Neuron (in vitro differentiated cells): ENCODE data around the gene SEMA3G.

Source experiments
- H2AFZ ChIP-seq: one replicate; pipeline ENCODE4 v1.6.1; 2013; ENCODE audit warnings: low read depth, mild to moderate bottlenecking, inconsistent platforms, low read length, moderate library complexity
- H3K27me3 ChIP-seq: one replicate; pipeline ENCODE4 v1.6.1; 2013; ENCODE audit warnings: low read length; ENCODE audit not compliant: insufficient read depth
- H3K36me3 ChIP-seq: one replicate; pipeline ENCODE4 v1.6.1; 2013; ENCODE audit warnings: low read length; ENCODE audit not compliant: insufficient read depth
- H3K4me1 ChIP-seq: one replicate; pipeline ENCODE4 v1.6.1; 2013; ENCODE audit warnings: low read length; ENCODE audit not compliant: insufficient read depth
- H3K4me3 ChIP-seq: 2 replicates; pipeline ENCODE4 v1.5.1; 2013; ENCODE audit warnings: mild to moderate bottlenecking, low read length, moderate library complexity
- H3K9me3 ChIP-seq: one replicate; pipeline ENCODE4 v1.6.1; 2013; ENCODE audit warnings: low read length

The SEMA3G gene

DNA sequence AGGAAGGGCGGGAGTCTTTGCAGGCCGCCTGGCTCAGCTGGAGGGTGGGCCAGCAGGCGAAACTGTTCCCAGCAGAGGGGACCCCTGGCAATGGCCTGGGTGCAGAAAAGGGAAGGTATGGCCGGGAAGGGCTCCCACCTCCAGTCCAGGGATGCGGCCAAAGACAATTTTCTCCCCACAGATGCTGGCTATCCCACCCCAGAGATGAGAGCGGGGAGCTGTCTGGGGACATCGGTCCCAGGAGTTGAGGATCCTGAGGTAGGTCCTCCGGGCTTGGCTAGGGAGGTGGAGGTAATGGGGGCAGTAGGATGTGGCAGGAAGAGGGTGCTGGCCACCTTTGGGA lies 1.7 kb downstream of the SEMA3G start:
- no peaks in the 10 kb centered on the region for H3K36me3 ChIP-seq
- no peaks in the 10 kb centered on the region for H3K9me3 ChIP-seq
- H2AFZ ChIP-seq, result no peak overlapping the region
- H3K27me3 ChIP-seq, result peaks cover 14% of the 10 kb centered on the region
- no peaks in the 10 kb centered on the region for H3K4me1 ChIP-seq
- H3K4me3 ChIP-seq, result no peak overlapping the region

DNA sequence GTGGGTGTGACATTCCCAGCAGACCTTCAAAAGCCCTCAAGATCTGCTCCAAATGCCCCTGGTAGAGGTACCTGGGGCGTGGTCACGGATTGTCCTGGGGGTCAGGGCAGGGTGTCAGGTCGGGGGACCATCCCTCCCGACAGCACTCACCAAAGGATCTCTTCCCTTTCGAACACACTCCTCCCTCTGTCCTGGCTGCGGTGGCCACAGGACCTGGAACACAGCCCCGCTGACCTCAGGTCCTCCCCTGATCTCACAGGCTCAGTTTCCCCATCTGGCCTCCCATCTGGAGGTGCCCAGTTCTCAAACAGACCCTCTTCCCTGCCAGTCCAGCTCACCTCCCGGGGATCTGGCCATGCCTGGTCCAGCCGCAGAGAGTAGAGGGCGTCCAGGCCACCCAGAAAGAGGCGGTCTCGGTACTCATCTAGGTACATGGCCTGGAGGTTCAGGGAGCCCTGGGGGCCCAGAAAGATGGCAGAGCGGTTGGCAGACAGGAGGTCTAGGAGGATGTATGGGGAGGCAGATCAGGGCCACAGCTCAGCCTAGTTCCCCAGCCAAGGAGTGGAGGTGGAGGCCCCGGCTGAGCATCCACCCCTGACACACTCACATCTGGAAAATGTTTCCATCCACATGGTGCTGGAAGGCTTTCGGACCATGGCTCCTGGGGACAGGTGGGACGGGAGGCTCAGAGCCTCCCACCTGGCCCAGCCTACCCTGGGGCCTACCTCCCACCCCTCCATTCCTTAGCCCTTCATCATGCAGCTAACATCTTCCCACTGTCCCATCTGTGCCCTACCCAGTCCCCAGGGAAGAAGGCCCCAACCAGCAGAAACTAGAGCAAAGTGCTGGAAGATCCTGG lies 2.3 kb downstream of the SEMA3G start:
- H3K4me3 ChIP-seq, result no peak overlapping the region
- no peak overlapping the region for H2AFZ ChIP-seq
- H3K4me1 ChIP-seq, result no peaks in the 10 kb centered on the region
- no peaks in the 10 kb centered on the region for H3K36me3 ChIP-seq
- no peaks in the 10 kb centered on the region for H3K9me3 ChIP-seq
- H3K27me3 ChIP-seq, result peaks cover 16% of the 10 kb centered on the region

DNA sequence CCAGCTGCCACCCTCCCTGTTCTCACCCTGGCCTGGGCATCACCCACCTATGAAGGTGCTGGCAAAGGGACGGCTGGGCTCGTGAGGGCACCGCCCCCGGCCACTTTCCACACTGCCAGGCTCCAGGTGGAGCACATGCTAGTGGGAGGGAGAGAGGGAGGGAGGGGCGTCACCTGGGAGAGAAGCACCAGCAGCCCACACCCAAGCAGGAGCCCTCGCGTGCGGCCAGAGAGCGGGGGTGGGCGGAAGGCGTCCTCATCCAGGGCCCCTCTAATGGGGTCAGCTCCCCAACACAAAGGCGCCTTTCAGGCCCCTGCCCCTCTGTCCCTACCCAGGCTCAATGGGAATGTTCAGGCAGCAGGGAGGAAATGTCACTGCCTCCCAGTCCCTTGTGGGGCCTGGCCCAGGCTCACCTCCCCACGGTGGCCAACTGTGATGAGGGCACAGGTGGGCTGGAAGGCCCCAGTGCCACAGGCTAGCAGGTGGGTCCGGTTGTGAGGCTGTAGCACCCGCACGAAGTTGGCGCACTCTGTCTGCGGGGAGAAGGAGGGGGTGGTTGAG lies 3.1 kb downstream of the SEMA3G start:
- no peaks in the 10 kb centered on the region for H3K36me3 ChIP-seq
- no peaks in the 10 kb centered on the region for H3K4me1 ChIP-seq
- no peak overlapping the region for H3K4me3 ChIP-seq
- H3K9me3 ChIP-seq, result no peaks in the 10 kb centered on the region
- peaks cover 16% of the 10 kb centered on the region for H3K27me3 ChIP-seq
- H2AFZ ChIP-seq, result no peak overlapping the region

DNA sequence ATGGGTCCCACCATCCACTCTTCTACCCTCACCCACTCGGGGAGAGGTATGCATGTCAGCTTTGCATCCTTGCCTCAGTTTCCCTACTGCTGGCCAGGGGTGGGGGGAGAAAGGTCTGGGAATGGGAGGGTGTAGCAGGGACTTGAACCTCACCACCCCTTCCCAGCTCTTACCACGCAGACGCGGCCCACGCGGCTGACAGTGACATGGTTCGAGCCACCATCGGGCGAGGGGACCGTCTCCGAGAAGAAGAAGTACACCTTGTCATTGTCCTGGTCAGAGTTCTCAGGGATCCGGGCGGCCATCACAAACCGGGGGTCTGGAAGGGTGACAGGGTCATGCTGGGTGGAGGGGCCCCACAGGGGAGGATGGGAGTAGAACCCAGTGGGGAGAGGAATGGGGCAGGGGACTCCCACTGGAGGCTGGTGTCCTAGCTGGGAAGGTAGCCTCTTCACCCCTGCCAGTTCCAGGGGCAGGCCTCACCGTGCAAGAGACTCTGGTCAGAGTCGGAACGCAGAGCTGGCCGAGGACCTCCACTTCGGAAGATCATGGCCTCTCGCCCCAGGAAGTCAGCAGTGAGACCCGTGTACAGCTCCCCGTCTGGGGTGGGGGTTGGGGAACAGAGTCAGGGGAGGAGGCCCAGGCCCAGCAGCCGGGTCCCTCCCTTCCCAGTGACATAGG lies 3.7 kb downstream of the SEMA3G start:
- no peak overlapping the region for H3K4me3 ChIP-seq

DNA sequence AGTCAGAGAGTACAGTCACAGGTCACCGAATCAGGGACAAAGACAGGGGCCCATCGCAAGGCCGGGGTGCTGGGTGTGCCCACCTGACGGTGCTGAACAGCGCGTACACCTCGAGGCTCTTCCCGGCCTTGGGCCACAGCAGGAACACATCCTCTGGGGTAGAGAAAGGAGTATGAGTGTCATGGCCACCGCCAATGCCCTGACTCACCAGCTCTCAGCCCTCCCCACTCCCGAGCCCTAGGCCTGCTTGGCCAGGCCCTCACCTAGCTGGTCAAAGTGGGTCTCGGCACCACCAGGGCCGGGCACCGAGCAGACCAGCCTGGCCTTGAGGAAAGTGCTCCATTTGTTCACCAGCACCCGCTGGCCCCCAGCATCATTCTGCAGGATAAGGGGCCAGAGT lies 4.2 kb downstream of the SEMA3G start:
- Histone ChIP-seq H2AFZ (no peak overlapping the region), H3K4me1 (no peaks in the 10 kb centered on the region), H3K4me3 (no peak overlapping the region), H3K27me3 (peaks cover 16% of the 10 kb centered on the region), H3K36me3 (no peaks in the 10 kb centered on the region), H3K9me3 (no peaks in the 10 kb centered on the region)

More for the DNA sequence above, 3.7 kb downstream of the SEMA3G start:
- Histone ChIP-seq H3K4me1 (no peaks in the 10 kb centered on the region), H3K27me3 (peaks cover 16% of the 10 kb centered on the region), H3K9me3 (no peaks in the 10 kb centered on the region), H3K36me3 (no peaks in the 10 kb centered on the region), H2AFZ (no peak overlapping the region)

DNA sequence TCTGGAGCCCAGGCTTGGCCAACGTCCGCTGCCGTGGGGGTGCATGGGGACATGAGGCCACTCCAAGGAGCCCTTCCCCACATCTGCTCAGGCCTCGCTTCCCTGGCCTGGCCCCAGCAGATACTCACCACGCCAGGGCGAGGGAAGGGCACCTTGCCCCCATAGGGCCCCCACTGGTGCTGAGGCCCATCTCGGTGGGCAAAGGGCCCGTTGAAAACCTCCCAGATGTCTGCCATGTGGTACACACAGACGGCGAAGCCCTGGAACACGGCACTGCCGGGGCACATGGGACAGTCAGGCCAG lies 4.7 kb downstream of the SEMA3G start:
- Histone ChIP-seq H3K36me3 (no peaks in the 10 kb centered on the region), H3K9me3 (no peaks in the 10 kb centered on the region), H3K4me3 (no peak overlapping the region), H3K27me3 (peaks cover 16% of the 10 kb centered on the region), H3K4me1 (no peaks in the 10 kb centered on the region), H2AFZ (no peak overlapping the region)

DNA sequence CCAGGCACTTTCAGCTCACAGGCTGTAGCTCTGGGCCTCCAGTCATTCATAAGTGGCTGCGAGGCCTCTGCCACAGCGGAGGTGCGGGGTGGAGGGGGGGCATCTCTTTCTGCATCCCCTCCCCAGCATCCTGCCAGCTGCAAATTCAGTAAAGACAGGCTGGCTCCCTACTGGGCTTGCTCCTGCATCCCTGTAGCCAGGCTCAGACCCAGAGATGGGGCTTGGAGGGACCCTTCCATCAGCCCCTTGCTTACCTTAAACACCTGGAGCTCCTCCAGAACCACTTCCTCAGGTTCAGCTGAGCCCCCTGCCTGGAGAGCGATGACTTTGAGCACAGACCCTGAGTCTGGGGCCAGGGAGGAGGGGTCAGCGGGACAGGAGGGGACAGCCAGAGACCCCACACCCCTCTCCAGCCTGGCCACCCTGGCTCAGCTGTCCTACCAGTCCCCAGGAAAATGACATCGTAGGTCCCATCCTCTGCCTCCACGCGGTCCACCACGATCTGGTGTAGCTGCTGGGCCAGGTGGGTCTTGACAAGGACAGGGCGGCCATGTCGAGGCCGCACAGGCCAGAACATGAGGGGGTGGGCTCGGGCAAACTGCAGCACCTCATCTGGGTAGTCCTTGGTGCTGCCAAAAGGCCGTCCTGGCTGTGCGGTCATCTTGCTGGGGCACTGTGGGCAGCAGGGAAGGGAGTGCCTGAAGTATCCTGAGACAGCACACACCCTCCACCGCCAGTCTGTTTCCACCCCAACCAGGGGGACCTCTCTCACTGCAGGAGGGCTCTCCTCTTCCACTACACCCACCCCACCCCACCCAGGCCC lies 5.3 kb downstream of the SEMA3G start:
- no peaks in the 10 kb centered on the region for H3K36me3 ChIP-seq
- H3K4me3 ChIP-seq, result no peak overlapping the region
- peaks cover 2% of the 10 kb centered on the region for H3K4me1 ChIP-seq
- H3K27me3 ChIP-seq, result peaks cover 16% of the 10 kb centered on the region
- no peaks in the 10 kb centered on the region for H3K9me3 ChIP-seq
- no peak overlapping the region for H2AFZ ChIP-seq

DNA sequence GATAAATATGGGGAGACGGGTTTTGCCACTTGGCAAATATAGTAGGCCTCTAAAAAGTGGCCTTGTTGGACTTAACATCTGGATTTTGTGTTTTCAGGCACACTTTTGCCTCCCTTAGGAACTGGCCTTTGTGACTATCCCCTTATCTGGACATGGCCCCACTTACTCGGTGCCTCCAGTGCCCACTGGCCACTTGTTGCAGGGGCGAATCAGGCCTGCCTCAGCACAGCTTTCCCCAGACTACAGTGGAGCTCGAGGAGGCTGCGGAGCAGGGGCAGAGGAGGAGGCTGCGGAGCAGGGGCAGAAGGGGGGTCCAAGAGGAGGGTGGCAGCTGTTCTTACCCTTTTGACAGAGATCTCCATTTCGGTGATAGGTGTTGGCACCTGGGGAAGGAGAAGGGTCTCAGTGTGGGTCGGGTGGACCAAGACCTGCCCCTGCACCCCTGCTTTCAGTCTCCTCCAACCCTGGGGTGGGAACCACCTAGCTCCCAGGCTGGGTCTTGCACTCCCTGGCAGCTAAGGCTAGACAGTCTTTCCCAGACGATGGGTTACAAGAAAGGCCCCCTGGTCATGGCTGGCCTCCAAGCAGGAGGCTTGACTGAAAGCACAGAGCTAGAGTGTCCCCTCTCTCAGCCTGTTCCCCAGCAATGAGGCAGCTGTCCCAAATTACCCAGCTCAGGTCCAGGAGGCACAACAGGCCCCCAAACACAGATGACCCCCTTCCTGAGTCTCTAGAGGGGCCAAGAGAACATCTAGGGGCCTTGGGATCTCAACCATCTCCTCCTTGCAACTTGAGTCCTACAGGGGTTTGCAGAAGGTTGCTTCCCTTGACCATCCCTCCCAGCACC lies 6.1 kb downstream of the SEMA3G start:
- H2AFZ ChIP-seq, result no peak overlapping the region
- H3K27me3 ChIP-seq, result peaks cover 7% of the 10 kb centered on the region
- no peaks in the 10 kb centered on the region for H3K9me3 ChIP-seq
- no peak overlapping the region for H3K4me3 ChIP-seq
- peaks cover 6% of the 10 kb centered on the region for H3K4me1 ChIP-seq
- H3K36me3 ChIP-seq, result no peaks in the 10 kb centered on the region

DNA sequence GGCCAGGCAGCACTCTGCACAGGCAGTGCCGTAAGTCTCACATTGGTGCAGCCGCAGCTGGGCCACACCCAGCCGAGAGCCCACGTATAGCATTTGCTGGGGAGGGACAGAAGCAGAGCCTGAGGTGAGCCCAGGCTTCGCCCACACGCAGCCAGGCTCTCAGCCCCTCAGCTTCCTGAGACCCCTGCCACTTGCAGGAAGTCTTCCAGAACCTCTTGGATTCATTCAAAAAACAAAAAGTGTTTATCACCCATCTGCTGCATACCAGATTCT lies 6.9 kb downstream of the SEMA3G start:
- no peaks in the 10 kb centered on the region for H3K9me3 ChIP-seq
- H3K27me3 ChIP-seq, result peaks cover 3% of the 10 kb centered on the region
- no peak overlapping the region for H2AFZ ChIP-seq
- H3K4me1 ChIP-seq, result peaks cover 12% of the 10 kb centered on the region
- no peaks in the 10 kb centered on the region for H3K36me3 ChIP-seq
- H3K4me3 ChIP-seq, result no peak overlapping the region

DNA sequence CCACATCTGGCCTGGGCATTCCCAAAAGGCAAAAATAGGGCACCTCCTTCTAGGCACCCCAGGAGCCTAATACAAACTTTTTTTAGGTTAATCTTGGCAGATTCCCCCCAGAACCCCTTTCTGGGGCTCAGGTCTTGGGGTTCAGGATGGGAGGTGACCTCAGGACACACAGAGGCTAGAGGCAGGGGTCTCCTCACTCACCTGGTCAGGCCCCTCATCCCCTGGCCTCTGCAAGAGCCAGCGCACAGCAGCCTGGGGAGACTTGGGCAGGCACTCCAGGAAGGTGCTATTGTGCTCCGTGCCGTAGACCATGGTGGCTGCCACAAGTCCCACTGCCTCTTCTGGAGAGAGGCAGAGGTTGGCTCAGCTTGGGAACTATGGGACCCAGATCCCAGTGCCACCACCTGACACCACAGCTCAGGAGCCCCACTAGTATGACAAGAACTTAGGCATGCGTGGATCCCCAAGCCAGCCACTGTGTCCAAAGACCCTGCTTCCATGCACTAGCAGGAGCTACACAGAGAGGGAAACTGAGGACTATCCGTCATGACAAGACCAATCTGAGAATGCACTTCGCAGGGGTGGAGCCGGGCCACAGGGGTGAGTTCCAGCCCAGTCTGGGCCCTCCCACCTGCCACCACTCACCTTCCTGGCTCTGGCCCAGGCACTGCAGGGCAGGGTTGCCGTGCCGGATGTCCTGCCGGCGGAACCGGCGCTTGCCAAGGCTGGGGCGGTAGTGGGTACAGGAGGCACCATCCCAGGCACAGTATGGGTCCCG lies 7.4 kb downstream of the SEMA3G start:
- H2AFZ ChIP-seq, result no peak overlapping the region
- H3K27me3 ChIP-seq, result peaks cover 3% of the 10 kb centered on the region
- H3K4me1 ChIP-seq, result peaks cover 18% of the 10 kb centered on the region
- no peak overlapping the region for H3K4me3 ChIP-seq
- H3K9me3 ChIP-seq, result no peaks in the 10 kb centered on the region
- H3K36me3 ChIP-seq, result no peaks in the 10 kb centered on the region

DNA sequence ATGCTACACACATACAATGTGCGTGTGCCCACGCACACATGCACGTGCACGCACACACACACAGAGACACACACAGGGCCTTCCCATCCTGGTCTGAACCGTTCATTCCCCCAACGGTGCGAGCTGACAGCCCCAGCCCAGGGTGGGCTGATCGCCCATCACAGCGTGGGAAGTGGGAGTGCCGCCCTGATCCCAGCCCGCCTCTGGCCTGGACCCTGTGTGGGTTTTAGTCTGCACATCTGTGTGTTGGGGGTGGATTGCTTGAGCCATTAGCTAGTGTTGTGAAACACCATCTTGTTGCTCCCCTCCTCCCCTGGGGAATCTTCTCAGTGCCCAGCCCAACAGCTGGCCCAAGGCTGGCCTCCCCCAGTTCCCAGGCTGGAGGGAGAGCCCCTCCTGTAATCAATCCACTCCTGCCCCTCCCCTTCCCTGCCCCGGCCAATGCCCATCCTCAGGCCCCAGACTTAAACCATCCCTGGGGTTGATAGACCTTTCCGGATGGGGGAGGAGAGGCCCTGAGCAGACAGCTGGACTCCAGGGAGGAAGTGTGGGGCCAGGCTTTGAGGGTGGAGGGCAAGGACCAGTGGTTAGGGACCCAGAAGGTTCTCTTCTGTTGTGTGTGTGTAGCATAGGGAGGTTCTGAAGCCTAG lies 8.3 kb downstream of the SEMA3G start:
- Histone ChIP-seq H3K27me3 (peaks cover 3% of the 10 kb centered on the region), H2AFZ (no peak overlapping the region), H3K9me3 (no peaks in the 10 kb centered on the region), H3K4me1 (peaks cover 21% of the 10 kb centered on the region), H3K36me3 (no peaks in the 10 kb centered on the region), H3K4me3 (no peak overlapping the region)
